ENCODE results near the gene JPH3. TPM values are rescaled to one million over a fixed set of nuclear protein-coding genes. Genes with fewer than 3 reads are reported as not detected.
"Not testable (repeated sequence)": the region's sequence is repeated elsewhere in the genome, so short reads cannot be mapped to it uniquely, and the experiment has no call there.

The JPH3 gene
- total RNA-seq, 4 donors from 2014 or later: not detected

DNA sequence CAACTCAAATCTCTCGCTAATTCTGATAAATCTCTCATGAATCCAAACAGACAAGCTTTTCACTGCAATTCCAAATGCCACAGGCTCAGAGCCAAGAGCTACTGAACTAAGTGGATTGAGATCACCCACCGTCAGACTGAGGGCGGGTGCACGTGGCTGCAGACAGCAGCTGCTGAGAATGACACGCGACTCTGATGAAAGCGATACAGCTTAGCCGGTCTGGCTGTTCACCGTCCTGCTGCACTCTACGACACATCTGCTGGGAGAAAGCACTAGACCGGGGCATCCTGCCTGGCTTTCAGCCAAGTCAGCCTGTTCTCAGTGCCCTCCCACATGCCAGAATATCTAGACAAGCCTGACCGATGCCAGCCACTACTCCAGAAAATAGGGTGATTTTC lies 120.9 kb downstream of the JPH3 start:
- intact Hi-C loops (cut with DNase I; ENCODE audit: low total_unique reads) (no loop called here), in situ Hi-C loops (cut with MboI; ENCODE audit: low sequenced_read_pairs in 4 of 4) (no loop called here)
- TF ChIP-seq, protein P1, sequence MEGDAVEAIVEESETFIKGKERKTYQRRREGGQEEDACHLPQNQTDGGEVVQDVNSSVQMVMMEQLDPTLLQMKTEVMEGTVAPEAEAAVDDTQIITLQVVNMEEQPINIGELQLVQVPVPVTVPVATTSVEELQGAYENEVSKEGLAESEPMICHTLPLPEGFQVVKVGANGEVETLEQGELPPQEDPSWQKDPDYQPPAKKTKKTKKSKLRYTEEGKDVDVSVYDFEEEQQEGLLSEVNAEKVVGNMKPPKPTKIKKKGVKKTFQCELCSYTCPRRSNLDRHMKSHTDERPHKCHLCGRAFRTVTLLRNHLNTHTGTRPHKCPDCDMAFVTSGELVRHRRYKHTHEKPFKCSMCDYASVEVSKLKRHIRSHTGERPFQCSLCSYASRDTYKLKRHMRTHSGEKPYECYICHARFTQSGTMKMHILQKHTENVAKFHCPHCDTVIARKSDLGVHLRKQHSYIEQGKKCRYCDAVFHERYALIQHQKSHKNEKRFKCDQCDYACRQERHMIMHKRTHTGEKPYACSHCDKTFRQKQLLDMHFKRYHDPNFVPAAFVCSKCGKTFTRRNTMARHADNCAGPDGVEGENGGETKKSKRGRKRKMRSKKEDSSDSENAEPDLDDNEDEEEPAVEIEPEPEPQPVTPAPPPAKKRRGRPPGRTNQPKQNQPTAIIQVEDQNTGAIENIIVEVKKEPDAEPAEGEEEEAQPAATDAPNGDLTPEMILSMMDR (IDR thresholded peaks at IDR 0.05 in 4 of 5, conservative IDR thresholded peaks at IDR 0.05 in 1 of 5): no peak
- TF ChIP-seq POLR2A (IDR thresholded peaks at IDR 0.05): no peak
- no peaks in the 10 kb centered on the region for H3K36me3 ChIP-seq
- ATAC-seq: peak in 1 of 2 donors; percentile 81
- no peak overlapping the region for H3K4me3 ChIP-seq
- DNase-seq: peak in 1 of 2 donors; percentile 29
- H3K27me3 ChIP-seq: no peaks in the 10 kb centered on the region
- H3K27ac ChIP-seq: no peak overlapping the region
- H3K4me1 ChIP-seq: peaks cover 0 to 6% of the 10 kb centered on the region in 2 donors
- no peaks in the 10 kb centered on the region for H3K9me3 ChIP-seq

DNA sequence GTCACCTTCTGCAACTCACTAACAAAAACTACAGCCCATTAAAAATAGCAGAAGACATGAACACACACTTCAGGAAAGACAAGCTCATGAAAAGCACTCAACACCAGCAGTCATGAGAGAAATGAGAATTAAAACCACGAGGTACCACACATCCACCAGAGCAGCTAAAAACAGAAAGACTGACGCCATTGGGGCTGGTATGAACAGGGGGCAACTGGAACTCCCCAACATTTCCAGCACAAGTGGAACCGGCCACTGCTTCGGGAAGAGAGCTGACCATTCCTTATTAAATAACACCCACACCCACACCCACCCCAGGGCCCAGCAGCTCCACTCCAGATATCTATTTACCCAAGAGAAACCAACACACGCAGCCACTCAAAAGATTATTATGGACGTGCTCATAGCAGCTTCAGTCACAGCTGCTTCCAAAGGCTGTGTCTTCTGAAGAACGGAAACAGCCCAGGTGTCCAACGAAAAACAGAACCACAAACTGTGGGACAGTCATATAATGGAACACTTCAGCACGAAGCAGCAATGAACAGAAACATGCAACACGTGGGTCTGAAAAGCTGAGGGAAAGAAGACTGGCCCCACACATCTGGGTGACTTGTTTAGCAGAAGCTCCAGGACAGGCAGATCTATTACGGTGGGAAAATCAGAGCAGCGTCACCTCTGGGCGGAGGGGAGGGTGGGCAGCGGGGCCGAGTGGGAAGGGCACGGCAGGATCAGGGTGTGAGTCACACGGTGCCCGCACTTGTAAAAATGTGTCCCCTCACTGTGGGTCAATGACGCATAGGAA lies 122.4 kb downstream of the JPH3 start:
- no peak overlapping the region for H3K27ac ChIP-seq
- no peaks in the 10 kb centered on the region for H3K27me3 ChIP-seq
- H3K9me3 ChIP-seq: no peaks in the 10 kb centered on the region
- H3K4me1 ChIP-seq: peaks cover 0 to 6% of the 10 kb centered on the region in 2 donors
- H3K36me3 ChIP-seq: peaks cover 0 to 11% of the 10 kb centered on the region in 2 donors
- intact Hi-C loops (cut with DNase I; ENCODE audit: low total_unique reads) (no loop called here), in situ Hi-C loops (cut with MboI; ENCODE audit: low sequenced_read_pairs in 4 of 4) (no loop called here)
- DNase-seq (no peak), ATAC-seq (no peak)
- no peak overlapping the region for H3K4me3 ChIP-seq
- TF ChIP-seq POLR2A (IDR thresholded peaks at IDR 0.05): no peak
- TF ChIP-seq, protein P1 (IDR thresholded peaks at IDR 0.05 in 4 of 5, conservative IDR thresholded peaks at IDR 0.05 in 1 of 5): no peak

DNA sequence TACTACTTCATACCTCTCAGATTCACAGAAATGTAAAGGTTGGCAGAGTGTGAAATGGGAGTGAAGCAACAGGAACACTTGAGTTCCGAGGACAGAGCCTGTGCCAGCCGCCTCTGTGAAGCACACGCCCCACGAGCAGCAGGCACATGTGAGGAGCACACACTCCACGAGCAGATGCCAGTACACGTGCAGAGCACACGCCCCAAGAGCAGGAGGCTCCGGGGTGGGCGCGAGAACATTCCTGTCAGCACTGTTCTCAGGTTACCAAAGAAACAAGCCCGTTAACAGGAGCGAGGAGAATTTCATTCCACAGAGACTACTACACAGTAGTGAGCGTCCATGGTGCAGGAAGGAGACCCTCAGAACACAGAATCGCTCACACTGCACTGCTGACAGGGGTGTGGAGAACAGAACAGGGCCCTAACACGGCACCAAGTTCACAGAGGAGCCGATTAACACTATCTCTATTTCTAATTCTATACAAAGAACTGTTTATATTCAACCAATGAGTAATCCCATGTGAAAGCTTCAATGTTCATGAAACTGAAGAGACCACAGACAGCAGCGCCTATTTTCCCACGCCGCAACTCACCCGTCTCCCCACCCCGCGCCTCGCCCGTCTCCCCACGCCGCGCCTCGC lies 123.4 kb downstream of the JPH3 start:
- H3K4me1 ChIP-seq: peaks cover 0 to 6% of the 10 kb centered on the region in 2 donors
- in situ Hi-C loops (cut with MboI; ENCODE audit: low sequenced_read_pairs in 4 of 4): no loop called here
- peaks cover 0 to 17% of the 10 kb centered on the region in 2 donors for H3K36me3 ChIP-seq
- no peaks in the 10 kb centered on the region for H3K27me3 ChIP-seq
- no peak for DNase-seq
- TF ChIP-seq POLR2A (IDR thresholded peaks at IDR 0.05): no peak
- H3K27ac ChIP-seq: no peak overlapping the region
- intact Hi-C loops (cut with DNase I; ENCODE audit: low total_unique reads): no loop called here
- no peak overlapping the region for H3K4me3 ChIP-seq
- ATAC-seq: no peak
- no peaks in the 10 kb centered on the region for H3K9me3 ChIP-seq

DNA sequence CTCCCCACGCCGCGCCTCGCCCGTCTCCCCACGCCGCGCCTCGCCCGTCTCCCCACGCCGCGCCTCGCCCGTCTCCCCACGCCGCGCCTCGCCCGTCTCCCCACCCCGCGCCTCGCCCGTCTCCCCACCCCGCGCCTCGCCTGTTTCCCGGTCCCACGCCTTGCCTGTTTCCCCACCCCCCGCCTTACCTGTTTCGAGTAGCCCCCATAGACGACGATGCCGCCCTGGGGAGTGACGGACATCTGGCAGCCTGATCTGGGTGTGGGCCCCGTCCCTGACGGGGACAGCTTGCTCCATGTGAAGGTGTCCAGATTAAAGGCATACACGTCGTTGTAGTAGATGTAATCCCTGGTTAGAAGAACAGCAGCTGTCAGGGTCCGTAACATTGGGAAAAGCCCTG lies 124.3 kb downstream of the JPH3 start:
- H3K27me3 ChIP-seq; intact Hi-C loops (cut with DNase I; ENCODE audit: low total_unique reads); ATAC-seq; in situ Hi-C loops (cut with MboI; ENCODE audit: low sequenced_read_pairs in 4 of 4); H3K27ac ChIP-seq; H3K4me1 ChIP-seq; DNase-seq; H3K9me3 ChIP-seq; H3K4me3 ChIP-seq: not testable (repeated sequence)
- H3K36me3 ChIP-seq: peaks cover 0 to 17% of the 10 kb centered on the region in 2 donors

DNA sequence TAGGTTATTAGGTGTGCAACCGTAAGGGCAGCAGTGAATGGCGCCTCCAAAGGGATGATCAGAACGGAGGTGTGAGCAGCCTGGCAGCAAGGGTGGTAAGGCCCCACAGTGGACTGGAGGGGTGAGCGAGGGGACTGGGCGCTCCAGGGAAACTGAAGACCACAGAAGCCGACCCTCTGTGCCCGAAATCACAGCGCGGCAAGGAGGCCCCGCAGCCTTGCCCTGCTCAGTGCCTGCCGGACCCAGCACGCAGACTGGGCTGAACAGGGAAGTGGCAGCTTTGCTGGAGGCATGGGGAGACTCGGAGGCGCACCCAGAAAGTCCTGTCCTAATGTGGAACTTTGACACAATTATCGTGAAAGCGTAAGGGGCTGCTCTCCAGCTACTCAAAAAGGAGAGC lies 125.0 kb downstream of the JPH3 start:
- Histone ChIP-seq H3K4me1 (peaks cover 0 to 6% of the 10 kb centered on the region in 2 donors), H3K27ac (no peak overlapping the region), H3K36me3 (peaks cover 0 to 20% of the 10 kb centered on the region in 2 donors), H3K4me3 (no peak overlapping the region), H3K9me3 (no peaks in the 10 kb centered on the region), H3K27me3 (no peaks in the 10 kb centered on the region)
- in situ Hi-C loops (cut with MboI; ENCODE audit: low sequenced_read_pairs in 4 of 4): no loop called here
- no peak for ATAC-seq
- TF ChIP-seq POLR2A (IDR thresholded peaks at IDR 0.05): no peak
- TF ChIP-seq, protein P1 (IDR thresholded peaks at IDR 0.05 in 4 of 5, conservative IDR thresholded peaks at IDR 0.05 in 1 of 5): no peak
- no peak for DNase-seq
- intact Hi-C loops (cut with DNase I; ENCODE audit: low total_unique reads): no loop called here
